Stimulated activated CD4-positive, alpha-beta T cell treated with anti-CD3 and anti-CD28 coated beads, Interleukin-15, amount 100 ng/mL, for 1 hour (primary cell): ENCODE data around the gene SIRT5.

Source experiments
- DNase-seq, 2 donors: peaks; one replicate each; pipeline ENCODE4 v3.0.0-alpha.2; 2020; ENCODE audit warnings: low read depth in 1 of 2, low spot score in 1 of 2

The SIRT5 gene

DNA sequence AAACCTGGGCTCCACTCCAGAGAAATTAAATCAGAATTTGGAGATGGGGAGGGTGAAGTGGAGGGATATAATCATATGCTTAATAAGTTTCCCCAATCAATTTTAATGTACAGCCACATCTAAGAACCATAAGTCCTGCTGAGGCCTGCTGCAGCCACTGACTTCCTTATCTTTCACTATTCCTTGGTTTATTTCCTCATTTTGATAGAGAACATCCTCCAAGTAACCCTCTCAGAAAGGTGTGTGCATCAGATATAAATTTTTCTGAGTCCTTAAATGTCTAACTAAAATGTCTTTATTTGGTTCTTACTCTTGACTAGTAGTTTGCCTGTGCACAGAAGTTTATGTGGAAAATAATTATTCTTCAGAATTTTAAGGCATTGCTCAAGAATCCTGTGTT is 23.7 kb upstream of the SIRT5 start:
- no peak for DNase-seq

DNA sequence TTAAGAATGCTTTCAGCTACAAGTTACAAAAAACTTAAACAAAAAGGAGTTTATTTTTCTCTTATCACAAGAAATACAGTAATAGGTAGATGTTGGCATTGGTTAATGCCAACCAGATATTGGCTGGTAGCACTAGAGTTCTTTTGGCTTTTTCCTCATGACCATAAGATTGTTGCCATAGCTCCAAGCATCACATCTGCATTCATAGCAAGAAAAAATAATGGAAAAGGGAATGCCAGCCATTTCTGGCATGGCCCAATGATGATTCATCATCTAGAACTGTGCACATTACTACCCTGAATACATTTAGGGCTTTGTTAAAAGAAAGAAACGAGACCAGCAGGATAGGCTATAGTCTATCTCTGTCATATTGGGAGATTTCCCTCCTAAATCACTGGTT is 20.8 kb upstream of the SIRT5 start:
- DNase-seq, result no peak

DNA sequence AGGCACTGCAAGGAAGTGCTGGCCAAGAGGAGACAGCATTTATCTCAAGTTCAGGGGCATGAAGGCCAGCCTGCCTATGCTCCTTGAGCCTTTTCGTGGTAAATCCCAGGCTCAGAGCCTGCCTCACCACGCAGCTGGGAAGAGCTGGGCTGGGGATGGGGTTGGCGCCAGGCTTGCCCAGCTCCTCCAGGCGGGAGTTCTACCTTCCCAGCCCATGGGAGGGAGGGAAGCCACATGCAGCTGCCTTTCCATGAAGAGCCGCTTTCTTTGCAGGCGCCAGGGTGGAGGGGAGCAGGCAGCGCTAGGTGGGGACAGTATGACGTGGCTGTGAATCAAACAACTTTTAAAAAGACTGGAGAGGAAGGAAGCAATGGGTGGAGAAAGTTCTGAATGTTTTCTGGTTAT is 19.5 kb upstream of the SIRT5 start:
- DNase-seq, result no peak

DNA sequence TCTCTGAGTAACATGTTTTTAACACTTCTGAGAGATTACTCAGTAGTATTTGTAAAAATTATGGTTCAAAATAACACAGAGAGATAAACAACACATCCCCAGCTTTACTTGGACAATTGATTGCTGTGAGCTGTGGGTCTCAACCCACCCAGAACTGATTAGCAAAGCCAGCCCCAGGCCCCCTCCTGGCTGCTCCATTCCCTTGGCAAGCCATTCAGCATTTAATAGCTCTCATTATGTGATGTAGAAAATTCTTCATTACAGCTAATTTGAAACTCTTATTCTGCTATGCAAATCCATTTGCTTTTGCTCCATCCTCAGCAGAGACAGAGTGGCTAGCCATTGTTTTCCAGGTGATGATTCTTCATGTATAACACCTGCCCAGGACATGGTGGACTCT is 16.6 kb upstream of the SIRT5 start:
- DNase-seq, result no peak

DNA sequence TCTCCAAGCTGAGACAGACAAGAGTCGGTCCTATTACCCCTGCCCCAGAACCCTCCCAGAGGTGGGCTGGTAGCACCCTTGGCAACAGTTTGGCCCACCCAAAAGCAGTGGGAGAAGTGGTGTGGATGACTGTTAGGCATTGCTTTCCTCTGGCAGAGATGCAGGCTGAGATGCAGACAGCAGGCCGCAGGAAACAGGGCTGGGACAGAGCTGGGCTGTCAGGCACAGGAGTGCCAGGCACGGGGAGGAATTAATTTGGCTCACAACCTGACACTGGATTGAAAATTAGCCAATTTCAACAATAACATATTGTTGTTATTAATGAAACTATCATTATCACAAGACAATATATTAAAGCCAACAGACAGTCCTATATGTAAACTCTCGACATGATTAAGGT is 15.7 kb upstream of the SIRT5 start:
- DNase-seq, result no peak

DNA sequence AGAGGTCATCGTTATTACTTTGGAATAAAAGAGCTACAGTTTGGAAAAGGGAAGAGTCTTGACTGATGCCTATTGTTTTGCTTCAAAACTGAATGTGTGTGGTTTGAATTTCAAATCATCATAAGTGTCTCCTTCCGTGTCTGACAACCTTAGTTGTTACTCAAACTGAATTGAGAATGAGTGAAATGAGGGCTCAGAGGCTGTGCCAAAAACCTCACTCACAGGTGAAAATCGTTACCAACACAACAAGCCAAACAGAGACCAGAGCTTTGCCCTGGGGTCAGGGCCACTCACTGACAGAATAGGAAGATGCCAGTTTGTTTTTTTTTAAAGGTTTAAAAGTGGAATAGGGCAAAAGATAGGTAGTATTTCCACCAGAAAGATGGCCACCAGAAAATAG is 15.2 kb upstream of the SIRT5 start:
- no peak for DNase-seq

DNA sequence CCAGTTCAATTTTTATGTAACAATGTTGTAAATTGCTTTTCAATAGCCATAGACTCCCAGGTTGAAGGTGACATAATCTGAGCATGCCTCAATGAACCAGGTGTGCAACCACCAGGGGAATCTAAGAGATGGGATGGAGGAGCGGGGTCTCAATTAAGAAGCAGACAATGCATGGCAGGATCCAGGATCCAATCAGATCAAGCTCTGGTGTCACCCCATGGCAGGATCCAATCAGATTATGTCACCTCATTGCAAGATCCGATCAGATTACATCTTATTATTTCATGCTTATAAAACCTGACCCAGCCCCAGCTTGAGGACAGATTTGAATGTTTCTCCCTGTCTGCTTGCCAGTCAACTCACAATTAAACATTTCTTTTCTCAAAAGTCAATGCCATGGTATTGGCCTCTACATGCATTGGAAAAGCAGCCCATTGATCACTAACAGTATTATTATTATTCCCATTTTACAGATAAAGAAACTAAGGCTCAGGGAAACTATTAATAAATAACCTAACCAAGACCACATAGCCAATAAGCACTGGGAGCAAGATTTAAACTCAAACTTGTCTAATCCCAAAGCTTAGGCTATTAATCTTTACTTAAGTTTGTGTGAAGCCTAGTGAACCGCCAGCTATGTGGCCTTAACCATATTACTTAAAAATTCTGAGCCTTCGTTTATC is 14.3 kb upstream of the SIRT5 start:
- DNase-seq, result no peak

DNA sequence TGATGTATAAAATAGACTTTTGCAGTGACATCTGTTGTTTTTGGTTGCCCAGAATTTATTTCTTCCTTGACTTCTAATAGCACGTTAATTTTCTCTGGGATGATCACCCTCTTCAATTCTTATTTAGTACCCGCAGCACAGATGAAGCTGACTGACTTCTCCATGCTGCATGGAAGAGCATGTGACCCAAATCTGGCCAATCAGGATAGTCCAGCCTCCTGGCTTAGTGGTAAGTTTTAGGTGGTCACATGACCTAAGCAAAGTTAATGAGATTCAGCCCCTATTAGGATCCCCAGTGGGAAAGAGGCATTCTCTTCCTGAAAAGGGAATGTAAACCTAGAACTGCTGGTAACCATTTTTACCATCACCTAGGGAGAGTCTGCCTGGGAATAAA is 13.8 kb upstream of the SIRT5 start:
- DNase-seq, result no peak

DNA sequence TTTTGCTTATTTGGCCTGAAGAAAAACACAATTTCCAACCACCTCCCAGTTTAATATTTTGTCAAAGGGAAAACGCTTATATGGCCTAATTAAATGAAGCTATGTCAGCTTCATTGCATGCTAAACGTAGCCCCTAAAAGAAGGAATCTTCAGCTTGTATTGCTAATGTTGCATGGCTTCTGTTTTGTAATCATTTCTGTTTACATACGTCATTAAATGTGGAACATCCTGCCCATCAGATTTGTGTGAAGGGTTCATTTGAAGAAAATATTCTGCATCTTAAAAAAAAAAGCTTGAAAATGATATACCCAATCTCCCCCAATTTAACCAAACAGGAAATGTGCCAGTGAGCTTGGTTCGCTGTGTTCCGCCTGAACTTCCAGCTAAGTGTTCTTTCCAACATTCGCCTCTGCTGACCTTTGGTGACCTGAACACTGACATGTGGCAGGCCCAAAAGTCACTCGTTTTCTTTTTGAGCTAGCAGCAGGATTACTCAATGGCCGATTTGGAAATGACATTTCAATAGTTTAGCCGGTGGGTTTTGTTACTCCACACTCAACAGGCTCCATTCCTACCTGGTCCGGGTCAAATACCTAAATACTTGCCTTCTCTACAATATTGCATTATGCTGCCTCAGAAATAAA is 12.7 kb upstream of the SIRT5 start:
- DNase-seq, result no peak

DNA sequence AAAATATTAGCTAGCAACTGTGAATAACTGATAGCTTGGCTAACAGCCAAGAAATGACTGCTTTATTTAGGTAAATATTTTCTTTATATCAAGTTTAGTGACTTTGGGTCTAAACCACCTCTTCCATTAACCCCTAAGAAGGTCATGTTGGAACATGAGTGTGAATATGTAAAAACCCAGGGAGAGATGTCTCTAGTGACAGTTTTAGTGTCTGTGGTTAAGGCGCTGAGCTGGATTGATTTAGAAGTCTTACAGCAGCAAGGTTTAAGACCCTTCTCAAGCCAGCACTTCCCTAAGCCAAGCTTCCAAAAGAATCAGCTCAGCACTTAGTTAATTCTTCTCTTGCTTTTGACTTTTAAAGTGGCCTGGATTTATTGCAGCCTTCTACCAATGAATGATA is 11.4 kb upstream of the SIRT5 start:
- DNase-seq, result no peak

DNA sequence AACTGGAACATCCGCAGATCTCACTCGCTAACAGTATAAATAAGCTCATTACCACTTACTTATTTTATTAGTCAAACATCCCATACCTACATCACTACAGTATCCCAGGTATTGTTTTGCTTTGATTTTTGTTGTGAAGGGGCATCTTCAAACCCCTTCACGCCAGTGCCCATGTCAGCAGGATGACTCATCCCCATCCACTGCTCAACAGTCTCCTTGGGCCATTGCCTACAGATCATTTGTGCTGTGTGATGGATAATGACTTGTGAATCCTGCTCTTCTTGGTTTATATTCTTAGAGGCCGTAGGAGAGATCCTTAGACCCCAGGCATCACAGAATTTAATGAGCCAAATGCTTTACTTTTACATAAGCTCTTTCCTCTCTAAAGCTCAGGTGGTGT is 8.5 kb upstream of the SIRT5 start:
- no peak for DNase-seq

DNA sequence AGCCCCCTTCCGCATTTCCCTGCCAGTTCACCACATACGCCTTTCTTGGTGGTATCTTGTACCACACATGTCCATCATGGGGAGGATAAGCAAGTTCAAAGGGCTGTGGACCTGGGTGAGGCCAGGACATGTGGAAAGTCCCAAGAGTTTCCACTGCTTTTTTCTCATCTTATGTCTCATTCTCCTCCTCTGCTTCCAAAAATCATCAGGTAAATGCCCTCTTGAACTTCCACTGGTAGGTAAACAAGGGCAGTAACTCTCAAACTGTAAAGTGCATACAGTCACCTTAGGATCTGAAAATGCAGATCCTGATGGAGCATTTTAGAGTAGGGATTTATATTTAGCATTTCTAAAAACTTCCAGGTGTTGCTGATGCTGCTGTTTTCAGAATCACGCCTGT is 7.9 kb upstream of the SIRT5 start:
- DNase-seq, result no peak

DNA sequence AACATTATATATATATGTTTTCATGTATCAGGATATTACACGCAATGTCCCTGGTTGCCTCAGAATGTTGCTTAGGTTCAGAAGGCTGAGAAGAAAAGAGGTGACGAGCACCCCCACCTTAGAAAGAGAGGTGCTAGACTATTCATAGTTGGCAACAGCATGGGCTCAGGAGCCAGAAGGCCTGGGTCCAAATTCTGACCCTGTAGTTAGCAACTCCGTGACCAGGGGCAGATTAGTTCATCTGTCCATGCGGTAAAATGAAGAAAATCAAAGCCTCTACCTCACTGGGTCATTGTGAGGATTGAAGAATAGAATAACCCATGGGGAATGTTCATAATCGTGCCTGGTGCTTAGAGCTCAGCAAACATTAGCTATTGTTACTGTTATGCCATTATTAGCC is 5.4 kb upstream of the SIRT5 start:
- DNase-seq, result no peak

DNA sequence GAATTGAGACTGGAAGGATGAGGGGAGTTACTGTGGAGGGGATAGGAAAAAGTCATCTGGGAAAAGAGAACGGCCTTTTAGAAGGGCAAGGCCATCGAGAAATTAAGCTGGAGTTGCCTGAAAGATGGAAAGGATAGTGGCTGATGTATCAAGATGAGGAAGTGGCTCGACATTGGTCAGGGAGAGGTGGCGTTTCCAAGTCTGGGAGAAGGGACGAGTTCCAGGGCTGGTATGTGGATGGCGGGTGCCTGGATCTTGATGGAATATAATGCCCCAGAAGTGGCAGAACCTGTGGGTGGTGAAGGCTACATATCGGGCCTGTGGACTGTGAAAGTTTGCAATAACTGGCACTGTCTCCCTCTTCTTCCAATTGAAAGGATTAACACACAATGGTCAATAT is 2.2 kb upstream of the SIRT5 start:
- no peak for DNase-seq

DNA sequence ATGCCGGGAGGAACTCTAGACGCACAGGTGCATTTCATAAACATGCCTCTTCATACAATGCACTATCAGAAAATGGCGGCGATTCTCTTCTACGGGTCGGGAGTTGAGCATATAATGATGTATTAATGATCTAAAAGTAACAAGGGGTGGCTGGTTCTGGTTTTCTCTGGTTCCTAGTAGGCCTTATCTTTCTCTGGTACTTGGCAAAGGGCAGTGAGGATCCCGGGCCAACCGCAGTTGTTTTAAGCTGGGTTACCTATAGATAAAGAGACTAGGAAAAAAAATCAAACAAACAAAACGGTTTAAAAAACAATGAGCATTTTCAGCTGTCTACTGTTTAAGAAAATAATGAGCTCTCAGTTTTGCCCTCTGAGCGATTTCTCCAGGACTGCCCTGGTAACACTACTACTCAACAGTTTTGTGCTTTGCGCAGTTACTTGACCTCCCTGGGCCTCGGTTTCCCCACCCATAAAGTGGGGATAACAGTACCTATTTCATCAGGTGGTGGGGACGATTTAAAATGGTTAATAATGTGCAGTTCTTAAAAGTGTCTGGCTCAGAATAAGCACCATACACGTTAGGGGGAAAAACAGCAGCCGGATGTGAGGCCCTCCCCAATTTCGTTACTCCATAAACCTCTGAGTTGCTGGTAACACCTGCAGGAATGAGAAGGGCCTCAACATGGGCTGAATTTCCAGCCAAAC is 1.3 kb upstream of the SIRT5 start:
- DNase-seq, result no peak

DNA sequence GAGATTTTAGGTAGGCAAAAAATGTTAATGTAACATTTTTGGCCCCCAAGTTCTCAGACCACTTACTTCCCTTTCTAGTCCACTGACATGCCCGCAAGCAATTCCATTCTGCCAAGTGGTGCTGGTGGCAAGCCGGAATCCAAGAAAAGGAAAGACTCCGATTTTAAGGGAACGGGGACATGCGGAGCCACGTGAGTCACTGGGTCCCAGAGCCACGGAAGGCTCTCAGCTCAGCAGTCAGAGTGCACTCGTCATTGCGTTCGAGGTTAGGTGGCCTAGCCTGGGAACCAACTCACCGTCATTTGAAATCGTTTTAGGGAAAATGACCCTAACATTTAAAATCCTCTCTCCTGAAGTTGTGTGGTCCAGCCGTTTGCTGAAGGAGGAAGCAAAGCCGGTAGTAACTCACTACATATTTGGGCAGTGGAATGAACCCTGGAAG is 711 bp upstream of the SIRT5 start:
- no peak for DNase-seq

DNA sequence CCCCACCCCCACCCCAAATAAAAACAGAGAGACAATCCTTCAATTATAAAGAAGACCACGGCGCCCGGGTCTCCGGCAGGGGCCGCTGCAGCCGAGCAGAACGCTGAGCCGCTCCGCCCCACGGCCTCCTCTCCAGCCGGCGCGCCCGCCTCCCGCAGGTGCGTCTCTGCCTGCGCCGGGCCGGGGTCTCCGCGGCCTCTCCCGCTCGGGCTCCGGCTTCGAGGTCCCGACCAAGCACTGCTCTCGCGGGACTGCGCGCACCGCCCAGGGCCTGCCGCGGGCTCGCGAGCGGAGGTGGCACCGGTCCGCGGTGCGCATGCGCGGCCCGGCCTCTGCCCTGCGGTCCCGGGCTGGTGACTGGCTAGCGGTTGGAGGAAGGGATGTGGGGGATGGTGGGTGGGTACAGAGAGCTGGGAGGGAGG is 241 bp upstream of the SIRT5 start:
- DNase-seq, result peak; percentile 88

DNA sequence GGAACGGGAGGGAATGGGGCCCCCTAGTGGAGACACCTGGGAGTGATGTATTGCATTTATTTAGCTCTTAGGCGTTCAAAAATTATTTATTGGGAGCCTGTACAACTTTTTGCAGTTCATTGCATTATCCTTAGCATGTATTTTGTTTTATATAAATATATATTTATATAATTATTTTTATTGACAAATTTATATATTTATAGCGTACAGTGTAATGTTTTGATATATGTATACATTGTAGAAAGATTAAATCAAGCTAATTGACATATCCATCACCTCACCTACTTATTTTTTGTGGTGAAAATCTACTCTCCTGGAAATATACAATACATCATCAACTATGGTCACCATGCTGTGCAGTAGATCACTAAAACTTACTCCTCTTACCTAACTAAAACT is 975 bp downstream of the SIRT5 start:
- no peak for DNase-seq

DNA sequence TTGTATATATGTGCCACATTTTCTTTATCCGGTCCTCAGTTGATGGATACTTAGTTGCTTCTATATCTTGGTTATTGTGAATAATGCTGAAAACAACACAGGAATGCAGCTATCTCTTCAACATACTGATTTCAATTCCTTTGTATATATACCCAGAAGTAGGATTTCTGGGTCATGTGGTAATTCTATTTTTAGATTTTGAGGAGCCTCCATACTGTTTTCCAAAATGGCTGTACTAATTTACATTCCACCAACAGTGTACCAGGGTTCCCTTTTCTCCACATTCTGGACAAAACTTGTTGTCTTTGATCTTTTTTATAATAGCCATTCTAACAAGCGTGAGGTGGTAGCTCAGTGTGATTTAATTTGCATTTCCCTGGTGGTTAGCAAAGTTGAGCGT is 1.6 kb downstream of the SIRT5 start:
- no peak for DNase-seq

DNA sequence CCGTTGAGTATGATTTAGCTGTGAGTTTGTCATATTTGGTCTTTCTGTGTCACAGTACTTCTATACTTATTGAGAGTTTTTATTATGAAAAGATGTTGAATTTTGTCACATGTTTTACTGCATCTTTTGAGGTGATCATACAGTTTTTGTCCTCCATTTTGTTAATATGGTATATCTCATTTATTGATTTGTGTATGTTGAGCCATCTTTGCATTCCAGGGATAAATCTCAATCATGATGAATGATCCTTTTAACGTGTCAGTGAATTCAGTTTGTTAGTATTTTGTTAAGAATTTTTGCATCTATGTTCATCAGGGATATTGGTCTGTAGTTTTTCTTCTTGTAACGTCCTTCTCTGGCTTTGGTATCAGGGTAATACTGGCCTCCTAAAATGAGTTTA is 3.5 kb downstream of the SIRT5 start:
- DNase-seq, result no peak

DNA sequence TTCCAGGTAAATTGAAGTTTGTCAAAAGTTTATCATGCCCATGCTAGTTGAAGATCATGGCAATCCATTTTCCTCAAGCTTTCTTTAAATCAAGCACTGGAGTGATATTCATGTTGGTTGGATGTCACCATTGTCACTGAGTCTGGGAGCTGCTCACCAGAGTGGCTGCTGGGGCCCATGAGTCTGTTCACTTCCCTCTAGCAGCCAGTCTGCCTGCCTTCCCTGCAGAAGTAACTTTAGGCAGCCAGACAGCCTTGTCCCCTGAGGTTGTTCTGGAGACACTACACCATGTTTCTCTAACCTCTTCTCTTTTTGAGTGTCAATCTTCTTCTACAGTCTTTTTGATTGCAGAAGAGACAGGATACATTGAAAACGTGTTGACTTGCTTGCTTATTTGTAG is 5.5 kb downstream of the SIRT5 start:
- no peak for DNase-seq

DNA sequence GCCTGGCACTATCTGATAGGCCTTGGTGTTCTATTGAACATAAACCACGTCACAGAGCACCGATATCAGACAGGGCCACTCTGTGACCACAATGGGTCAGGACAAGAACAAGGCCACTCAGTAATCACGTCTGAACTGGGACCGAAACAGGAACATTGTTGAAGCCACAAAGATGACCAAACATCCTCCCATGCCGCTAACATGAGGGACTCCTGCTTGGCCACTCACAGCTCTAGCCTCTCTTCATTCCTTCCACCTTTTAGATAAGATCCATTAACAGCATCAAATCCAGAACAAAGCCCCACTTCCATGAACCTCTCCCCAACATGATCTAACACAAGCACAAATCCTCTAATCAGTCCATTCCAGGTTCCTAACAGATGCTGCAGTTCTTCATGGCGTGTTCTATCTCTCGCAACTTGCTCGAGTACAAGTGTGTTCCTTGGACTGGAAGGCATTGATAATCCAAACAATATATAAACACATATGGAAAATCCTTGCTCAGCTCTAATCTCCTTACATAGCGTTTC is 7.4 kb downstream of the SIRT5 start:
- no peak for DNase-seq
